DND-41 (cell line): ENCODE measurements around the gene OLA1.
"Not testable (repeated sequence)": the region's sequence is repeated elsewhere in the genome, so short reads cannot be mapped to it uniquely, and the experiment has no call there.

Experiments
- ATAC-seq: fragments of 200-7000 bp; cut with Tn5 transposase; 3 replicates; pipeline ENCODE4 v1.9.1; 2021; ENCODE audit warnings: low read depth; ENCODE audit not compliant: insufficient read depth
- DNase-seq: peaks from one replicate; pipeline ENCODE4 v3.0.0-alpha.2; 2020
- H2AFZ ChIP-seq: 2 replicates; pipeline ENCODE4 v1.6.0; 2012; ENCODE audit warnings: low read depth, low read length
- H3K27ac ChIP-seq: 2 replicates; pipeline ENCODE4 v1.5.1; 2012; ENCODE audit warnings: low read length, inconsistent platforms
- H3K27me3 ChIP-seq: fragments of 200-600 bp; sonication (generic); 2 replicates; pipeline ENCODE4 v1.6.0; 2012; ENCODE audit warnings: low read length, mild to moderate bottlenecking, inconsistent platforms; ENCODE audit not compliant: insufficient read depth, poor library complexity
- H3K36me3 ChIP-seq: 2 replicates; pipeline ENCODE4 v1.5.1; 2012; ENCODE audit warnings: low read length, inconsistent platforms; ENCODE audit not compliant: insufficient read depth
- H3K4me1 ChIP-seq: 2 replicates; pipeline ENCODE4 v1.5.1; 2012; ENCODE audit warnings: mild to moderate bottlenecking, low read length; ENCODE audit not compliant: insufficient read depth
- H3K4me2 ChIP-seq: 2 replicates; pipeline ENCODE4 v1.6.0; 2012; ENCODE audit warnings: mild to moderate bottlenecking, moderate library complexity, low read length, inconsistent platforms; ENCODE audit not compliant: insufficient read depth
- H3K4me3 ChIP-seq, 2 experiments: fragments of 200-600 bp in 1 of 2; shearing (Covaris generic) in 1 of 2; 2 replicates each; pipeline ENCODE4 v1.5.1; 2012 to 2016; ENCODE audit warnings: inconsistent platforms in 2 of 2, low read length in 2 of 2, mild to moderate bottlenecking in 2 of 2, low read depth in 1 of 2, moderate library complexity in 1 of 2
- H3K79me2 ChIP-seq: 2 replicates; pipeline ENCODE4 v1.6.0; 2012; ENCODE audit warnings: low read length, inconsistent platforms; ENCODE audit not compliant: insufficient read depth
- H3K9ac ChIP-seq: 2 replicates; pipeline ENCODE4 v1.6.0; 2012; ENCODE audit warnings: low read depth, mild to moderate bottlenecking, inconsistent platforms, low read length, moderate library complexity
- H3K9me3 ChIP-seq: 2 replicates; pipeline ENCODE4 v1.5.1; 2012; ENCODE audit warnings: low read length, moderate library complexity, mild to moderate bottlenecking, inconsistent platforms; ENCODE audit not compliant: insufficient read depth, severe bottlenecking
- H4K20me1 ChIP-seq: 2 replicates; pipeline ENCODE4 v1.6.0; 2012; ENCODE audit warnings: low read length; ENCODE audit not compliant: insufficient read depth
- CTCF ChIP-seq: IDR thresholded peaks from 2 replicates; pipeline ENCODE4 v1.5.1; 2012; ENCODE audit warnings: borderline replicate concordance, low read length, moderate library complexity, mild to moderate bottlenecking; ENCODE audit not compliant: poor library complexity, severe bottlenecking; ENCODE audit errors: extremely low read depth
- EZH2 ChIP-seq: IDR thresholded peaks from 3 replicates; pipeline ENCODE4 v1.6.1; 2012; ENCODE audit warnings: borderline replicate concordance, low read depth, mild to moderate bottlenecking, moderate library complexity, low read length, inconsistent platforms; ENCODE audit not compliant: severe bottlenecking

The OLA1 gene

GRCh38 chr2:174248998-174249592 is 763 bp upstream of the OLA1 start:
- H2AFZ ChIP-seq = peak overlapping the region; percentile 88
- no peak for TF ChIP-seq CTCF
- TF ChIP-seq EZH2 = no peak
- peak overlapping the region; percentile 85 for H3K4me2 ChIP-seq
- H4K20me1 ChIP-seq = peaks cover 14% of the 10 kb centered on the region; the same call in 1 of the 2 replicates
- H3K4me3 ChIP-seq = peak overlapping the region; percentile 23 to 82; a peak in 3 of 4 replicates
- peaks cover 45% of the 10 kb centered on the region for H3K4me1 ChIP-seq
- no peaks in the 10 kb centered on the region for H3K9me3 ChIP-seq
- H3K27me3 ChIP-seq = no peaks in the 10 kb centered on the region
- peaks cover 22% of the 10 kb centered on the region for H3K36me3 ChIP-seq
- peak overlapping the region; percentile 84 for H3K27ac ChIP-seq
- H3K9ac ChIP-seq = peak overlapping the region; percentile 77
- peaks cover 45% of the 10 kb centered on the region for H3K79me2 ChIP-seq
- ATAC-seq = no peak
- DNase-seq = no peak

DNA sequence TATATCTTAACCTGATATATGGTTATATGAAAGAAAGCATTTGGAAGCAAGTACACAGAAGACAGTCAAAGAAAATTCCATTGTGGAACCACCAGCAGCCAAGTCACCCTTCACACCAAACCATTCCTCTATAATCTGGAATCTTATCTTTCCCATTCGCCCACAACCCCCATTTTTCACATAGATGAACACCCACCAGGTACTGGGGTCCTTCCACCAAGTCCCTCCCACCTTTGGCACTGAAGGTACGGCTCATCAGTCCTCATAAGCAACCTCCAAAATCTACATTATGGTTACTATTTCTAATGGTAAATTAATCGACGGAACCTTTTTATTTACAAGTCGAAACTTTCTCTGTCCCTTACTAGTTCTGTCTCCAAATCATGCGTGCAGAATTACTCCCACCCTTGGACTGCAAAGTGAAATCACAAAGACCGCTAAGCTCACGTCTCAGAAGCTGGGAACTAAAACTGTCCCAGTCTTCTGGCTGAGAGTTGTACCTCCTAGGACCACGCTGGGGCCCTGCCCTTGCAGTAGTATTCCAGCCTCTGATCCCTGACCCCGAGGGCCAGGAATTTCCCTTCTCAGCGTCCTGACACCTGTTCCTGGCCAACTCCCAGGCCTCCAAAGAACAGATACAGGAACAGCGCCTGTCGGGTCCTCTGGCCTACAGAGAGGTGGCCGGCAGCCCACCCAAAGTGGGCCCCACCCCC is 702 bp downstream of the OLA1 start:
- Histone ChIP-seq H3K4me3 (peak overlapping the region; percentile 64 to 82), H3K27ac (peak overlapping the region; percentile 67), H3K9ac (peak overlapping the region; percentile 77), H2AFZ (peak overlapping the region; percentile 70), H3K4me2 (peak overlapping the region; percentile 85), H3K27me3 (no peaks in the 10 kb centered on the region), H4K20me1 (peaks cover 22% of the 10 kb centered on the region; the same call in 1 of the 2 replicates), H3K4me1 (peaks cover 50% of the 10 kb centered on the region), H3K36me3 (peaks cover 33% of the 10 kb centered on the region), H3K79me2 (peaks cover 60% of the 10 kb centered on the region), H3K9me3 (no peaks in the 10 kb centered on the region)
- TF ChIP-seq EZH2 (no peak), CTCF (no peak)
- DNase-seq = peak; percentile 29
- ATAC-seq = peak; percentile 6; the same call in 2 of the 3 replicates

DNA sequence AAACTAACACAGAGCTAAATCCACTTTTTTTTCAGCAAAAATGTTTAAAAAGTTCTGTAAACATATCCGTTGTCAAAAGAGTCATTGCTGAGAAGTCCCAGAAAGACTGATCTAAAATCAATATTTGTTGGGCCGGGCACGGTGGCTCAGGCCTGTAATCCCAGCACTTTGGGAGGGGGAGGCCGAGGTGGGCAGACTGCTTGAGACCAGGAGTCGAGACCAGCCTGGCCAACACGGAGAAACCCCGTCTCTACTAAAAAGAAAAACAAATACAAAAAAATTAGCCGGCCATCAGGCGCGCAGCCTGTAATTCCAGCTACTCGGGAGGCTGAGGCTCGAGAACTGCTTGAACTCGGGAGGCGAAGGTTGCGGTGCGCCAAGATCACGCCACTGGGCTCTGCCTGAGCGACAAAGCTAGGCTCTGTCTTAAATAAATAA is 1.4 kb downstream of the OLA1 start:
- TF ChIP-seq EZH2 = no peak
- TF ChIP-seq CTCF = no peak
- Histone ChIP-seq H3K9me3 (no peaks in the 10 kb centered on the region), H2AFZ (no peak overlapping the region), H3K79me2 (peaks cover 66% of the 10 kb centered on the region), H3K36me3 (peaks cover 40% of the 10 kb centered on the region), H4K20me1 (peaks cover 28% of the 10 kb centered on the region), H3K4me1 (peaks cover 56% of the 10 kb centered on the region), H3K27me3 (no peaks in the 10 kb centered on the region), H3K4me2 (peak overlapping the region; percentile 85), H3K9ac (peak overlapping the region; percentile 77), H3K4me3 (peak overlapping the region; percentile 64 to 82; a peak in 3 of 4 replicates), H3K27ac (no peak overlapping the region)
- DNase-seq = no peak
- no peak for ATAC-seq

- not testable (repeated sequence) for H3K9me3 ChIP-seq, H3K4me3 ChIP-seq, H3K27me3 ChIP-seq, H2AFZ ChIP-seq, DNase-seq, ATAC-seq, H3K9ac ChIP-seq, H3K27ac ChIP-seq
- peaks cover 41% of the 10 kb centered on the region for H3K36me3 ChIP-seq
- peak overlapping the region; percentile 50; the same call in 1 of the 2 replicates for H3K4me2 ChIP-seq
- H3K79me2 ChIP-seq = peaks cover 79% of the 10 kb centered on the region
- H4K20me1 ChIP-seq = peaks cover 35% of the 10 kb centered on the region
- peaks cover 56% of the 10 kb centered on the region for H3K4me1 ChIP-seq
Observed at GRCh38 chr2:174245628-174246027, 2.7 kb downstream of the OLA1 start.
